Measurements from ENCODE around the gene ISM1.

The ISM1 gene

GRCh38 chr20:13337090-13337784, 116.2 kb downstream of the ISM1 start:
- H3K4me3 ChIP-seq (replicated peaks in 1 of 2; ENCODE audit: low read depth in 2 of 2, low read length in 2 of 2): no peak overlapping the region
- no peak for TF ChIP-seq CTCF (IDR thresholded peaks at IDR 0.05; ENCODE audit: low read depth, low read length)
- DNase-seq (ENCODE audit: low read depth in 2 of 2): no peak

GRCh38 chr20:13338097-13338661, 117.1 kb downstream of the ISM1 start:
- DNase-seq (ENCODE audit: low read depth in 2 of 2): no peak
- H3K4me3 ChIP-seq (replicated peaks in 1 of 2; ENCODE audit: low read depth in 2 of 2, low read length in 2 of 2): no peak overlapping the region
- TF ChIP-seq CTCF (IDR thresholded peaks at IDR 0.05; ENCODE audit: low read depth, low read length): no peak

GRCh38 chr20:13338999-13339411, 117.9 kb downstream of the ISM1 start:
- DNase-seq (ENCODE audit: low read depth in 2 of 2): no peak
- TF ChIP-seq CTCF (IDR thresholded peaks at IDR 0.05; ENCODE audit: low read depth, low read length): no peak
- no peak overlapping the region for H3K4me3 ChIP-seq (replicated peaks in 1 of 2; ENCODE audit: low read depth in 2 of 2, low read length in 2 of 2)

- TF ChIP-seq CTCF (IDR thresholded peaks at IDR 0.05; ENCODE audit: low read depth, low read length): no peak
- no peak for DNase-seq (ENCODE audit: low read depth in 2 of 2)
- no peak overlapping the region for H3K4me3 ChIP-seq (replicated peaks in 1 of 2; ENCODE audit: low read depth in 2 of 2, low read length in 2 of 2)
Measured at GRCh38 chr20:13340088-13340487, 119.0 kb downstream of the ISM1 start.

- DNase-seq (ENCODE audit: low read depth in 2 of 2): no peak
- TF ChIP-seq CTCF (IDR thresholded peaks at IDR 0.05; ENCODE audit: low read depth, low read length): no peak
- H3K4me3 ChIP-seq (replicated peaks in 1 of 2; ENCODE audit: low read depth in 2 of 2, low read length in 2 of 2): no peak overlapping the region
Measured at GRCh38 chr20:13341737-13342393, 120.8 kb downstream of the ISM1 start.

GRCh38 chr20:13342469-13343242, 121.6 kb downstream of the ISM1 start:
- no peak for DNase-seq (ENCODE audit: low read depth in 2 of 2)
- no peak overlapping the region for H3K4me3 ChIP-seq (replicated peaks in 1 of 2; ENCODE audit: low read depth in 2 of 2, low read length in 2 of 2)
- TF ChIP-seq CTCF (IDR thresholded peaks at IDR 0.05; ENCODE audit: low read depth, low read length): no peak
